GM19372 (cell line): ENCODE measurements around the gene JOSD2.

Experiments used
- ATAC-seq: cut with Tn5 transposase; IDR thresholded peaks from one replicate; pipeline ENCODE4 v1.9.1; 2021; ENCODE audit warnings: mild to moderate bottlenecking, low read depth, moderate library complexity; ENCODE audit not compliant: unreplicated experiment

JOSD2 gene

GRCh38 chr19:50514346-50515167 lies 3.6 kb upstream of the JOSD2 start:
- ATAC-seq = no peak

- no peak for ATAC-seq
Measured at GRCh38 chr19:50513746-50514345, 2.9 kb upstream of the JOSD2 start, which contains the start of gene ASPDH. Gene ASPDH, minus strand, starts transcription at chr19:50513913. Its CDS starts 90 bp downstream, at chr19:50513823.

GRCh38 chr19:50512999-50513745 lies 2.2 kb upstream of the JOSD2 start:
- ATAC-seq = no peak

- no peak for ATAC-seq
Measured at GRCh38 chr19:50512112-50512998, 1.4 kb upstream of the JOSD2 start.

GRCh38 chr19:50510700-50511068 lies 307 bp downstream of the JOSD2 start:
- no peak for ATAC-seq

- ATAC-seq = no peak
Measured at GRCh38 chr19:50510121-50510670, 795 bp downstream of the JOSD2 start.

- ATAC-seq = no peak
Measured at GRCh38 chr19:50509366-50509765, 1.6 kb downstream of the JOSD2 start.

GRCh38 chr19:50508843-50509190 lies 2.2 kb downstream of the JOSD2 start:
- no peak for ATAC-seq

GRCh38 chr19:50507376-50507775 lies 3.6 kb downstream of the JOSD2 start:
- no peak for ATAC-seq

- no peak for ATAC-seq
Measured at GRCh38 chr19:50506700-50507099, 4.3 kb downstream of the JOSD2 start.

- no peak for ATAC-seq
Measured at GRCh38 chr19:50505856-50506611, 5.0 kb downstream of the JOSD2 start.

- ATAC-seq = no peak
Measured at GRCh38 chr19:50501568-50502475, 9.2 kb downstream of the JOSD2 start.

GRCh38 chr19:50501186-50501567 lies 9.8 kb downstream of the JOSD2 start:
- no peak for ATAC-seq

GRCh38 chr19:50500753-50501151 lies 10.2 kb downstream of the JOSD2 start:
- ATAC-seq = no peak

- ATAC-seq = no peak
Measured at GRCh38 chr19:50500060-50500752, 10.8 kb downstream of the JOSD2 start.

- no peak for ATAC-seq
Measured at GRCh38 chr19:50498219-50499056, 12.6 kb downstream of the JOSD2 start.

- no peak for ATAC-seq
Measured at GRCh38 chr19:50497022-50497405, 14.0 kb downstream of the JOSD2 start.
